Measurements from ENCODE around the gene SLC9A4.

The SLC9A4 gene

GRCh38 chr2:102498414-102498813 is 25.4 kb downstream of the SLC9A4 start:
- DNase-seq (ENCODE audit: low read depth in 3 of 3): no peak

GRCh38 chr2:102499558-102499957 is 26.5 kb downstream of the SLC9A4 start:
- no peak for DNase-seq (ENCODE audit: low read depth in 3 of 3)

GRCh38 chr2:102502576-102502975 is 29.6 kb downstream of the SLC9A4 start:
- no peak for DNase-seq (ENCODE audit: low read depth in 3 of 3)

- DNase-seq (ENCODE audit: low read depth in 3 of 3): no peak
Measured at GRCh38 chr2:102504833-102505232, 31.8 kb downstream of the SLC9A4 start.

- no peak for DNase-seq (ENCODE audit: low read depth in 3 of 3)
Measured at GRCh38 chr2:102505290-102505689, 32.3 kb downstream of the SLC9A4 start.

GRCh38 chr2:102506743-102507142 is 33.7 kb downstream of the SLC9A4 start:
- DNase-seq (ENCODE audit: low read depth in 3 of 3): no peak

- DNase-seq (ENCODE audit: low read depth in 3 of 3): no peak
Measured at GRCh38 chr2:102508863-102509262, 35.8 kb downstream of the SLC9A4 start.

DNA sequence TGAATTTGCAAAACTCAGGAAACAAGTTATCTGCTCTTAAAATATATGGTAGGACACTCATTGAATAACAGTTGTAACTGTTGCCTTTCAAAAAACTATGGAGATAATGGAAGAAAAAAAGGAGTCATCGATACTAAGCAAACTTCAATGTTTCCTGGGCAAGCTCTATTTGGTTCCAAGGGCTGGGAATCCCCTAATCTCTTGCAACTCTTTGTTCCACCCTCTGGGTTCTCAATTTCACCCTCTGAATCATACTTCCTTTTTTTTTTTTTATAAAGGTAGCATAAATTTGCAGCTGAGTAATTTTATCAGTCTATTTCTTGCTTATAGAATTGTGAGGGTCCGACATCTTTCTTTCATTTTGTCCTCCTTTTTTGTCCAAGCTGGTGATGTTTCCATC is 36.7 kb downstream of the SLC9A4 start:
- DNase-seq (ENCODE audit: low read depth in 3 of 3): no peak

GRCh38 chr2:102510791-102511575 is 38.0 kb downstream of the SLC9A4 start:
- DNase-seq (ENCODE audit: low read depth in 3 of 3): no peak

GRCh38 chr2:102512161-102512560 is 39.1 kb downstream of the SLC9A4 start:
- DNase-seq (ENCODE audit: low read depth in 3 of 3): no peak

GRCh38 chr2:102513355-102513939 is 40.4 kb downstream of the SLC9A4 start:
- no peak for DNase-seq (ENCODE audit: low read depth in 3 of 3)

DNA sequence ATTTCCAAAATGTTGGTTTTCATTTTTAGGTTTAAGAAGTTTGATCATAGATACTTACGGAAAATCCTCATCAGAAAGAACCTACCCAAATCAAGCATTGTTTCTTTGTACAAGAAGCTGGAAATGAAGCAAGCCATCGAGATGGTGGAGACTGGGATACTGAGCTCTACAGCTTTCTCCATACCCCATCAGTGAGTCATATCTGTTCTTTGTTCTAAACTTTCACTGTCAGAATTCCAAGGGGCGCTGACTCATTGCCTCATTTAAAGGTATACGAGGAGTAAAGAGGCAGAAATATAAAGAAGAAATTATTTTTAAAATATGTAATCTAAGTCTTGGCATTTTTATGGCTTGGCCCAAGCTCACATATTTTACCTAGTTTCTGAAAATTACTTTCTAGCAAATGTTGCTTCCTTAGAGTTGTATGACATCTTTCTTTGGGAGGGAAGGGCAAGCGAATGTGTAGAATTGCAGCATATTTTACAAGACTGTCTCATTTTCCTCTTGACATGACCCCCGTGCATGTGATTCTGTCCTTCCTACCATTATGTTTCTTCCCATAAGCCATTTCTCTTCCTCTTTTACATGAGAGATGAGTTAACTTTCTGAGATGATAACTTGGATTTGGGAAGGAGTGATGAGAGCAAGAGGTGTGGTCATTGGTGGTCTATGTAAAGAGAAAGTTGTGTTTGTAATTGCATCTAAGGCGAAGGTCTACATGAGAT is 41.2 kb downstream of the SLC9A4 start:
- DNase-seq (ENCODE audit: low read depth in 3 of 3): no peak

DNA sequence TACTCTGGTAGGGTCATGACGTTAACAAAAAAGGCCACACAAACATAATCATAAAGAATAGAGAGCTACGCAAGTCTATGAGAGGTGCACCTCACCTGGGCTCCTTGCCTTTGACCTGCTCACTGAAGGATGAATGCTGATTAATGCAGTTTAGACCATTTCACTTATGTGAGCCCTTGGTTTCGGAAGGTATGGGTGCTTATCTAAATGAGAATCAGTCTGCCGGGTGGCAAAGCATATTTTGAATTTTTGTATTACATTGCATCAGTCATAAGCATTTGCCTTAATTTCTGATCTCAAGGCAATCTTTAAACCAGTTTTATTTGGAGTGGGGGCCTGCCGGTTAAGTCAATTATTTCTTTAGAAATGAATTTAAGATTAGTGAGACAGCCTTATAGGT is 42.8 kb downstream of the SLC9A4 start:
- no peak for DNase-seq (ENCODE audit: low read depth in 3 of 3)

GRCh38 chr2:102518170-102518569 is 45.1 kb downstream of the SLC9A4 start:
- no peak for DNase-seq (ENCODE audit: low read depth in 3 of 3)

DNA sequence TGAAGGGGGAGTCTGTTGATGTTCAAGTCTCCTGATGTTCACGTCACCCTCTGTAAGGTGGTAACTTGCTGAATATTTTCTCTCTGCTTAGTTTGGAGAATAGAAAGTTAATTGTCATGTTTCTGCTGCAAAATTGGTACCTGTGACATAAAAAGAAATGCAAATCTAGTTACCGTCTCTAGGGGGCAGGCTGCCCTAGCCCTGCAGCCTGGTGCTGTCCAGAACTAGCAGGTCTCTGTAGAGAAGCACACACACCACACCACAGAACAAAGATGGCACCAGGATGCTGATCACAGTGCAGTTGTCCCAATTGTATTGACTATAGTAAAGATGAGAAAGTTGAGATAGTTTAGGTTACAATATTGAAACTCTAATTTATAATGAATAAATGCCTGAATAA is 47.0 kb downstream of the SLC9A4 start:
- peak in 1 of 3 experiments; percentile 12 for DNase-seq (ENCODE audit: low read depth in 3 of 3)

- DNase-seq (ENCODE audit: low read depth in 3 of 3): no peak
Measured at GRCh38 chr2:102520801-102521200, 47.8 kb downstream of the SLC9A4 start.

- DNase-seq (ENCODE audit: low read depth in 3 of 3): no peak
Measured at GRCh38 chr2:102522162-102522561, 49.1 kb downstream of the SLC9A4 start.

GRCh38 chr2:102522890-102523289 is 49.9 kb downstream of the SLC9A4 start:
- DNase-seq (ENCODE audit: low read depth in 3 of 3): no peak

DNA sequence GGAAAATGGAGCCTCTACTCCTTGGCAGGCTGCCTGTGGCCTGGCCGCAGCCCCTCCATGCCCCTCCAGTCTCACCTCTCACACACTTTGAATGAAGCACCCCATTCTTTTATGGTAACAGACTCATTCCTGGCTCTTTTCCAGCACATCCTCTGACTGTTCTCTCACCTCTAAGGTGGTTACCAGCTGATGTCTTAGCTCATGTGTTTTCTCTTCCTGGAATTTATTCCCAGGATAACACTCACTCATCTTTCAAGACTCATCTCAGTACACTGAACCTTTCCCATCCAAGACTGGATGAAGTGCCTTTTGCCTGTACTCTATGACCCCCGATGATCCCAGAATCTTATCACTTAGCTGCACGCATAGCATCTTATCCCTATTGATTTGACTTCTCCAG is 50.6 kb downstream of the SLC9A4 start:
- no peak for DNase-seq (ENCODE audit: low read depth in 3 of 3)

GRCh38 chr2:102527086-102527485 is 54.1 kb downstream of the SLC9A4 start:
- no peak for DNase-seq (ENCODE audit: low read depth in 3 of 3)

DNA sequence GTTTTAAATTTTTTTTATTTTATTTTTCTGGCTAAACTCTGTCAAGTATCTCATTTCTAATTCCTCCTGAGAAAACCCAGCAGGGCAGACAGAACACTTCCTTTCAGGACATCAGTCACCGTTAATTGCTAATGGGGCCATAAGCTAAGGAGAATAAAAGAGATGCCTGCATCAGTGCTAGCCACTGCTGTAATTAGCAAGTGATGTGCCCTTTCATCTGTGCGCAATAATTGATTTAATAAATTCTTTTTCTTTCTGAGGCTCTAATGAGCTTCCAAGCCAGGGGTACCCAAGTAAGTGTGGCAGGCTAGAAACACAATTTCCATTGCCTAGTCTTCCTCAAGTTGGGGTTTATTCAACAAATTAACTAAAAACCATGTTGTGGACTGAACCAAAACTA is 65.5 kb downstream of the SLC9A4 start:
- DNase-seq (ENCODE audit: low read depth in 3 of 3): no peak

GRCh38 chr2:102540882-102541281 is 67.9 kb downstream of the SLC9A4 start:
- no peak for DNase-seq (ENCODE audit: low read depth in 3 of 3)

- no peak for DNase-seq (ENCODE audit: low read depth in 3 of 3)
Measured at GRCh38 chr2:102544182-102544581, 71.2 kb downstream of the SLC9A4 start.
